HCEC 1CT (cell line): Measurements from ENCODE around the gene CYP46A1.

Source experiments
- DNase-seq: peaks from one replicate; pipeline ENCODE4 v3.0.0-alpha.2; 2017

Gene CYP46A1

GRCh38 chr14:99763527-99764221 is 79.6 kb downstream of the CYP46A1 start:
- DNase-seq = no peak

- no peak for DNase-seq
Measured at GRCh38 chr14:99764222-99764706, 80.2 kb downstream of the CYP46A1 start.

GRCh38 chr14:99768381-99768780 is 84.3 kb downstream of the CYP46A1 start:
- no peak for DNase-seq

GRCh38 chr14:99769123-99769522 is 85.0 kb downstream of the CYP46A1 start:
- DNase-seq = no peak

GRCh38 chr14:99769799-99770198 is 85.7 kb downstream of the CYP46A1 start:
- DNase-seq = no peak

GRCh38 chr14:99772371-99773283 is 88.5 kb downstream of the CYP46A1 start:
- no peak for DNase-seq

GRCh38 chr14:99773521-99774497 is 89.7 kb downstream of the CYP46A1 start:
- no peak for DNase-seq

GRCh38 chr14:99774556-99775307 is 90.6 kb downstream of the CYP46A1 start:
- DNase-seq = no peak

- no peak for DNase-seq
Measured at GRCh38 chr14:99775351-99775750, 91.3 kb downstream of the CYP46A1 start.
